Stimulated activated CD8-positive, alpha-beta memory T cell treated with anti-CD3 and anti-CD28 coated beads, Interleukin-7, amount 100 ng/mL, for 24 hours (primary cell): ENCODE results near the gene OR2K2.
"Not testable (repeated sequence)": the region's sequence is repeated elsewhere in the genome, so short reads cannot be mapped to it uniquely, and the experiment has no call there.

Source experiments
- DNase-seq: peaks from one replicate; pipeline ENCODE4 v3.0.0-alpha.2; 2020; ENCODE audit warnings: low read depth

Gene OR2K2, protein sequence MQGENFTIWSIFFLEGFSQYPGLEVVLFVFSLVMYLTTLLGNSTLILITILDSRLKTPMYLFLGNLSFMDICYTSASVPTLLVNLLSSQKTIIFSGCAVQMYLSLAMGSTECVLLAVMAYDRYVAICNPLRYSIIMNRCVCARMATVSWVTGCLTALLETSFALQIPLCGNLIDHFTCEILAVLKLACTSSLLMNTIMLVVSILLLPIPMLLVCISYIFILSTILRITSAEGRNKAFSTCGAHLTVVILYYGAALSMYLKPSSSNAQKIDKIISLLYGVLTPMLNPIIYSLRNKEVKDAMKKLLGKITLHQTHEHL

DNA sequence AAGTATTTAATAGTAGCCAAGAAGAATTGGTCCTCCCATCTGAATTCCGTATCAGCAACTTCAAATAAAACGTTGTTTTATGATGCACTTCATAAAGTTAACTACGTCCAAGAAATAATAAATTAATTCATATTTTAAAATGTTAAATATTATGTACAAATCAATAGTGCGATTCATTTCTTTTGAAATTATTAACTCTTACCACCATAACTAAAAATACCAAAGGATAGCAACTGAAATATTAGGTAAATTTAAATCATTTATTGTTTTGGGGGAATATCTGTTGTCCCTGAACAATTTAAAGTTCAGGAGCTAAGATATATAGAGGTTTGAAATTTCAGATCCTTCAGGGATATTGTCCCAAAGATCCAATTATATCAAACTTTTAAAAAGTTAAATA lies at the start of gene OR2K2:
Gene OR2K2 (minus strand): TSS at position 101 of the 400 bp plus-strand sequence. CDS start 1,791 bp downstream, outside the sequence.
- DNase-seq = no peak

DNA sequence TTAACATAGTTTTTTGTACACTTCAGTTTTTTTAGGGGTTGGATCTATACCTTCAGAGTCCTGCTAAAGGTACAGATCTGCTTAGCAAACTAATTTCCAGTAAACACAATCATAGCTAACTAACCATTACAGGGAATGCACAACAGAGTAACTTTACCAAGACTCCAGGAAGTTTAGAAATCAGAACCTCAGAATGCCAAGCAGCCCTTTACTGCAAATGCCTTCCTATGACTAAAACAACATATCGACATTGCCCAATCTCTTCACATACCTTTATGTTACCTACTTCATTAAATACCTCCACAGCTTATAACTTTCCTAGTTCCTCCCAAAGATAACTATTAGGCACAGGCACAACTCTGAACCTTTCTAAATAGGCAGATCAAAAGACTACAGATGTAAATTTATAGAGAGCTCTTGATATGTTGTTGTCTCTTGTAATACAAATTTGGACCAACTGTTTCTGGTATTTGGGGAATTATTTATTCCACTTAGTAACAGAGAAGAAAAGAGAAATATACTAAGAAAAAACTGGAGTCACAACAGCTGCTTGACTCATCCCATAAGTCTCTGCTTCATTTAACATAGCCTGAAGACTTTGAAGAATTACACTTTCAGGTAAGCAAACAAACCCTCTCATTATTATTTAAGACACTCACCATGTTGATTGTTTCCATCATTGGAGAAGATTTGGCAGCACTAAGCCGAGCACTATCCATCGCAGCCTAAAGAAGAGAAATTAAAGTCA lies 46.0 kb upstream of the OR2K2 start:
- no peak for DNase-seq

GRCh38 chr9:111375062-111375461 lies 45.0 kb upstream of the OR2K2 start:
- no peak for DNase-seq

DNA sequence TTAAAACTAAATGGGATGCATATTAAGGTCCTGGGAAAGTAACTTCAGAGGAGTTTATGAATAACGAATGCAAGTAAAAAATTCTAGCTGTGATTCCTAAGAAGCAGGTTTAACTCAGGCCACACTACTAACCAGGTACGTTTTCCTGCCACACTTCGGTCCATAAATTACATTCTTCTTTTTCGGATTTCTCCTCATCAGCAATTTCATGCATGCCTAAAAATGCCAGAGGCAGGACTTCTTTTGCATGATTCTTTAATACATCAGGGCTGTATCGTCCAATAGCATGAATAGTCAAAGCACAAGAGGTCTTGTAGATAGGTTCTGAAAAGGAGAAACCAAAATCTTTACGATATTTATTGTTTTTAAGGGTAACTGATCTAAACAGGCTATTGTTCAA lies 42.3 kb upstream of the OR2K2 start:
- DNase-seq = no peak

- no peak for DNase-seq
Measured at GRCh38 chr9:111366978-111367377, 37.0 kb upstream of the OR2K2 start.

GRCh38 chr9:111362526-111362925 lies 32.5 kb upstream of the OR2K2 start:
- no peak for DNase-seq

GRCh38 chr9:111360881-111361280 lies 30.9 kb upstream of the OR2K2 start:
- DNase-seq = no peak

GRCh38 chr9:111356481-111357244 lies 26.6 kb upstream of the OR2K2 start:
- no peak for DNase-seq

DNA sequence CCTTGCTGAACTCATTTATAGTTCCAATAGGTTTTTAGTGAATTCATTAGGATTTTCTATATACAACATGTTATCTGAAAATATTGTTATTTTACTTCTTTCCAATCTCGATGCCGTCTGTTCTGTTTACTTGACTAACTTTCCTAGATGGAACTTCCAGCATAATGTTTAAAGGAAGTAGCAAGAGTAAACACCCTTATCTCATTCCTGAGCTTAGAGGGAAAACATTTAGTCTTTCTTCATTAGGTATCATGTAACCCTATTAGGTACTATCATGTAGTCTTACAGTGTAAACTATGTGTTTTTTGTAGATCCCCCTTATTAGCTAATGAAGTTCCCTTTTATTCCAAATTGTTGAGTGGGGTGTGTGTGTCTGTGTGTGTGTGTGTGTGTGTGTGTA lies 22.5 kb upstream of the OR2K2 start:
- no peak for DNase-seq

DNA sequence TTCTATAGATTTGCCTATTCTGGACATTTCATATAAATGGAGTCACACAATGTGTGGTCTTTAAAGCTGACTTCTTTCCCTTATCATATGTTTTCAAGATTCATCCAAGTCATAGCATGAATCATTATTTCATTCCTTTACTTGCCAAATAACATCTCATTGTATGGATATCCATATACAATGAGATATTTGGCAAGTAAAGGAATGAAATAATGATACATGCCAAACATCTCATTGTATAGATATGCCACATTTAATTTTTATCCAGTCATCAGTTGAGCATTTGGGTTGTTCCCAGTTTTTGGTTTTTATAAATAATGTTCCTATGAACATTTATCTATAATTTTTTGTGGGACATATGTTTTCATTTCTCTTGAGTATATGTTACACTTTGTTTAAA lies 20.5 kb upstream of the OR2K2 start:
- no peak for DNase-seq

- DNase-seq = no peak
Measured at GRCh38 chr9:111349766-111350165, 19.7 kb upstream of the OR2K2 start.

- DNase-seq = no peak
Measured at GRCh38 chr9:111348821-111349271, 18.8 kb upstream of the OR2K2 start.

DNA sequence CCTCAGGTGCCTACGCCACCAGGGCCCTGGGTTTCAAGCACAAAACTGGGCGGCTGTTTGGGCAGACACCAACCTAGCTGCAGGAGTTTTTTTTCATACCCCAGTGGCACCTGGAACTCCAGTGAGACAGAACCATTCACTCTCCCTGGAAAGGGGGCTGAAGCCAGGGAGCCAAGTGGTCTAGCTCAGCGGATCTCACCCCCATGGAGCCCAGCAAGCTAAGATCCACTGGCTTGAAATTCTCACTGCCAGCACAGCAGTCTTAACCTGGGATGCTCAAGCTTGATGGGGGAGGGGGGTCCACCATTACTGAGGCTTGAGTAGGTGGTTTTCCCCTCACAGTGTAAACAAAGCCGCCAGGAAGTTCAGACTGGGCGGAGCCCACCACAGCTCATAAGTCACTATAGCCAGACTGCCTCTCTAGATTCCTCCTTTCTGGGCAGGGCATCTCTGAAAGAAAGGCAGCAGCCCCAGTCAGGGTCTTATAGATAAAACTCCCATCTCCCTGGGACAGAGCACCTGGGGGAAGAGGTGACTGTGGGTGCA lies 4.4 kb upstream of the OR2K2 start:
- not testable (repeated sequence) for DNase-seq

DNA sequence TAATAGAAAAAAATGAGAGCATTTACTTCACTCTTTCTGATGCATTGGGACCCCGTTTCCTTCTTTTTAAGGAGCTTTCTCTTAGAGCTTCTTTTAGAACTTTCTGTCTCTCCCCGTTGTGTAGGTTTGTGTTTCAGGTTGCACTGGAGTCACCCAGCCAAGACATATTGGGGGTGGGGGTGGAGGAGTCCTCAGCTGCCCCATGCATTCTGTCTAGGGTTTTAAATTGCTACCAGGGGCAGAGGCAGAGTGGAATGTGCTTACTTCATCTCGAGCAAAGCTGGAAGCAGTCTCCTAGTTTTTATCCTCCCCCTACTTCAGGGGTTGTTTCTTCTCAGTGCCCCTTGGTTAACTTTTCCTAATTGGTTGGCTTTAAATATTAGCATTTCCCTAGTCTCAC lies 9.4 kb downstream of the OR2K2 start:
- no peak for DNase-seq

DNA sequence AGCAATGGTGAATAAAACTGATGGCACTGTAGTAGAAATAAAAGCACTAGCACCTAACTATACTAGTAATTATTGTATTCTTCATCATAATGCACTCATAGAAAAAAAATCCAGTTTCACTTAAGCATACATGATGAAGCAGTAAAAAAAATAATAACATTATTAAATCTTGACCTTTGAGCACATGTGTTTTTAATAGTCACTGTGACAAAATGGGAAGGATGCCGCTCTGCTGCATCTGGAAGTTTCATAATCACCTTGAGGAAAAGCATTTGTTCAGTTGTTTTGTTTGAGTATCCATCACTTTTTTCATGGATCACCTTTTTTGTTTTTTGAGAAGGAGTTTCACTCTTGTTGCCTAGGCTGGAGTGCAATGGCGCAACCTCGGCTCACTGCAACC lies 13.2 kb downstream of the OR2K2 start:
- DNase-seq = no peak

DNA sequence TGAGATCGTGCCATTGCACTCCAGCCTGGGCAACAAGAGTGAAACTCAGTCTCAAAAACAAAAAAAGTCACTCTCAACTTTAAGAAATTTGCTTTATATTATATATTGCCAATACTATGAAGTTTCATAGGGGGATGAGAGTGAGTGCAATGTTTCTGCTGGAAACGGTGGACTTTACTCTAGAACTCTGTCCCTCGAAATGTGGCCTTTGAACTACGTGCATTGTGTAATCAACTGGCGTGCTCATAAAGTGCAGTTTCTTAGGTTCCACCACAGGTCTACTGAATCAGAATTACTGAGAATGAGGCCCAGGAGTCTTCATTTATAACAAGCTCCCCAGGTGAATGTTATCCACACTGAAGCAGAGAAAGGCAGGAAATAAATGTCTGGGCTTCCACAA lies 24.1 kb downstream of the OR2K2 start:
- DNase-seq = no peak

DNA sequence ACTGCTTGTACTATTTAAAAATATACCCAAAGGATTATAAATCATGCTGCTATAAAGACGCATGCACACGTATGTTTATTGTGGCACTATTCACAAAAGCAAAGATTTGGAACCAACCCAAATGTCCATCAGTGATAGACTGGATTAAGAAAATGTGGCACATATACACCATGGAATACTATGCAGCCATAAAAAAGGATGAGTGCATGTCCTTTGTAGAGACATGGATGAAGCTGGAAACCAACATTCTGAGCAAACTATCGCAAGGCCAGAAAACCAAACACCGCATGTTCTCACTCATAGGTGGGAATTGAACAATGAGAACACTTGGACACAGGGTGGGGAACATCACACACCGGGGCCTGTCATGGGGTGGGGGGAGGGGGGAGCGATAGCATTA lies 26.0 kb downstream of the OR2K2 start:
- not testable (repeated sequence) for DNase-seq

DNA sequence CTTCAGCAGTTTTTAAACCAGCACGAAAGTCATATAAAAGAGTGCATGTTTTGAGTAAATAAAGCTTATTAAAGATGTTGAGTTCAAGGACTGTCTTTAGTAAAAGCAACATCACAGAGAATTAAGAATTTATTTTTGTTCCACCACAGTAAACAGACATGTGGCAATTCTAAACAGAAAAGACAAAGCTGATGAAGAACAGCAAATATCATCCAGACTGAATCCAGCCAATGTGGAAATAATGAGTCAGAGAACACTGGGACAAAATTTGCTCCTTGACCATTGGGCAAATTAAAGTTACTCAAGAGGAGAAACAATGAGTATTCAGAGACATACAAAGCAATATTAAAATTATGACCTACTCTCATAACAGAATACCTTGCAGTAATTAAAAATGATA lies 28.8 kb downstream of the OR2K2 start:
- no peak for DNase-seq

DNA sequence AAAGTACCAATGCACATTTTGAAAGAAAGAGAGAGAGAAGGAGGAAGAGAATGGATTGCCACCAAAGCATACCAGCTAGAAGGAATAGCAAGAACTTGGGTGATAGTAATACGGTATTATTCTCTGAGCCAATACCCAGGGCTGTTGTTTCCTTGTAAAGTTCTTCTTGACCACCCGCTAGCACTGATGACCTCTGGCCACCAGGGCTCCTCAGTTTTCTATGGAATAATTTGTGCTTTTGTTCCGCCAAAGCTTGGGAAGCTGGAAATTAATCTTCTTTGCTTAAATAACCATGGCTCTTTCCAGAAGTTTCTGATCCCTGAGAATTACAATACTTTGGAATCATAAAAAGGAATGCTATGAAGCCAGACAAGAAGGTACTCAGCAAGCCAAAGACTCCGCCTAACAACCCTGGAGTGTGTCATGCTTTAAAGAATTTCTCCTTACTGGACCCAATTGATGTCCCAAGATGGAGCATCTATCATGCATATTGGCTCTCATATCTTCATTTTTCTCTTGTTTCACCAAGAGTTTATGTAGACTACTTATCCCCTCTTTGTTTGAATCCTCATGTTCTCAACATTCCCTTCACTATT lies 29.8 kb downstream of the OR2K2 start:
- no peak for DNase-seq

DNA sequence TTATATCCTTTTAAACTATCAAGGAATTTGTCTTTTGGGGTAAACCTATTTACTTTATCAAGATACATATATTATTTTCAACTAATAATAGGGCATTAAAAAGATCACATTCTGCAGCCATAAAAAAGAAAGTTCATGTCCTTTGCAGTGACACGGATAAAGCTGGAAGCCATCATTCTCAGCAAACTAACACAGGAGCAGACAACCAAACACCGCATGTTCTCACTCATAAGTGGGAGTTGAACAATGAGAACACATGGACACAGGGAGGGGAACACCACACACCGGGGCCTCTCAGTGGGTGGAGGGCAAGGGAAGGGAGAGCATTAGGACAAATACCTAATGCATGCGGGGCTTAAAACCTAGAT lies 30.4 kb downstream of the OR2K2 start:
- not testable (repeated sequence) for DNase-seq

- no peak for DNase-seq
Measured at GRCh38 chr9:111298731-111299598, 31.1 kb downstream of the OR2K2 start.
